Activated CD8-positive, alpha-beta T cell treated with anti-CD3 and anti-CD28 coated beads, Interleukin-2, amount 10 ng/mL, durations not matched to agents 7 days and 5 days (primary cell): Measurements from ENCODE around the gene PRKCZ. TPM values are rescaled to one million over a fixed set of nuclear protein-coding genes. Genes with fewer than 3 reads are reported as not detected.

ENCODE experiments used
- ATAC-seq: fragments of 150-1000 bp; cut with Tn5 transposase; one replicate; pipeline ENCODE4 v1.10.0; 2021; ENCODE audit warnings: moderate library complexity
- CTCF ChIA-PET: fragments of 350-600 bp; sonication (Branson Sonifier 250); formaldehyde crosslinking; loops from one replicate; lab custom pipeline; 2021; ENCODE audit warnings: antibody characterized with exemption; lab: Charles Lee
- POLR2A ChIA-PET: fragments of 350-600 bp; sonication (Branson Sonifier 250); formaldehyde crosslinking; loops from one replicate; lab custom pipeline; 2021; ENCODE audit warnings: antibody characterized with exemption; lab: Charles Lee
- DNase-seq: peaks from one replicate; pipeline ENCODE4 v3.0.0-alpha.2; 2020
- H3K27ac Mint-ChIP-seq: one replicate; pipeline ENCODE4 v1.8.0; 2021; ENCODE audit warnings: mild to moderate bottlenecking, mixed read lengths
- H3K27me3 Mint-ChIP-seq: one replicate; pipeline ENCODE4 v1.8.0; 2021; ENCODE audit warnings: low read depth, mixed read lengths
- H3K36me3 Mint-ChIP-seq: one replicate; pipeline ENCODE4 v1.8.0; 2021; ENCODE audit warnings: low read depth, mixed read lengths
- H3K4me1 Mint-ChIP-seq: one replicate; pipeline ENCODE4 v1.8.0; 2021; ENCODE audit warnings: low read depth, mixed read lengths
- H3K4me3 Mint-ChIP-seq: one replicate; pipeline ENCODE4 v1.8.0; 2021; ENCODE audit warnings: mild to moderate bottlenecking, mixed read lengths
- H3K9me3 Mint-ChIP-seq: one replicate; pipeline ENCODE4 v1.8.0; 2022; ENCODE audit warnings: mixed read lengths; ENCODE audit not compliant: insufficient read depth
- total RNA-seq, 2 experiments: library from RNA; stranded (reverse); gene quantifications; one replicate each; pipeline ENCODE4 v1.2.3, GENCODE V29; 2021

The PRKCZ gene
- total RNA-seq, 2 experiments from 2014 or later: 11.4 to 12.9 TPM

- ChIA-PET CTCF (no interaction called here), POLR2A (no interaction called here)
Observed at GRCh38 chr1:2124446-2125198, 74.4 kb downstream of the PRKCZ start.

GRCh38 chr1:2125350-2126211 is 75.4 kb downstream of the PRKCZ start:
- POLR2A ChIA-PET: no interaction called here
- Mint-ChIP-seq H3K27me3 (peaks cover 2% of the 10 kb centered on the region), H3K9me3 (peaks cover 6% of the 10 kb centered on the region), H3K4me3 (no peak overlapping the region), H3K27ac (no peak overlapping the region), H3K4me1 (peaks cover 12% of the 10 kb centered on the region), H3K36me3 (peaks cover 2% of the 10 kb centered on the region)
- DNase-seq (no peak), ATAC-seq (no peak)
- CTCF ChIA-PET: interaction anchor here (1.0 to 1.6 kb wide), 3 partner anchors 14 to 69 kb away, joined by 3 to 5 read pairs (median 5); partner anchors contain the start of gene FAAP20

More at GRCh38 chr1:2124446-2125198, 74.4 kb downstream of the PRKCZ start:
- H3K27ac Mint-ChIP-seq: no peak overlapping the region
- H3K36me3 Mint-ChIP-seq: peaks cover 2% of the 10 kb centered on the region
- no peak overlapping the region for H3K4me3 Mint-ChIP-seq
- peaks cover 9% of the 10 kb centered on the region for H3K9me3 Mint-ChIP-seq
- no peak for ATAC-seq
- peaks cover 2% of the 10 kb centered on the region for H3K27me3 Mint-ChIP-seq
- H3K4me1 Mint-ChIP-seq: peaks cover 12% of the 10 kb centered on the region
- DNase-seq: no peak

- no peak for DNase-seq
- Mint-ChIP-seq H3K27me3 (no peaks in the 10 kb centered on the region), H3K4me3 (peak overlapping the region; percentile 53), H3K36me3 (no peaks in the 10 kb centered on the region), H3K9me3 (peaks cover under 1% of the 10 kb centered on the region), H3K27ac (peak overlapping the region; percentile 79), H3K4me1 (peaks cover 12% of the 10 kb centered on the region)
- ChIA-PET CTCF (interaction anchor here (1.0 to 1.6 kb wide), 6 partner anchors 13 to 68 kb away, joined by 3 to 5 read pairs (median 4); partner anchors contain the start of gene FAAP20), POLR2A (interaction anchor here (0.5 to 0.6 kb wide), 2 partner anchors 252 to 374 kb away, joined by 3 to 4 read pairs; no protein-coding TSS in a partner anchor)
- ATAC-seq: peak; percentile 73
Observed at GRCh38 chr1:2126331-2127186, 76.3 kb downstream of the PRKCZ start.

GRCh38 chr1:2127187-2128145 is 77.3 kb downstream of the PRKCZ start:
- ChIA-PET CTCF (interaction anchor here (1.0 to 1.6 kb wide), 4 partner anchors 13 to 47 kb away, joined by 4 to 5 read pairs (median 4); no protein-coding TSS in a partner anchor), POLR2A (no interaction called here)
- H3K9me3 Mint-ChIP-seq: no peaks in the 10 kb centered on the region
- no peaks in the 10 kb centered on the region for H3K27me3 Mint-ChIP-seq
- no peaks in the 10 kb centered on the region for H3K36me3 Mint-ChIP-seq
- H3K4me1 Mint-ChIP-seq: peaks cover 14% of the 10 kb centered on the region
- DNase-seq: no peak
- no peak for ATAC-seq
- H3K27ac Mint-ChIP-seq: peak overlapping the region; percentile 79
- H3K4me3 Mint-ChIP-seq: peak overlapping the region; percentile 53

- POLR2A ChIA-PET: no interaction called here
- no peaks in the 10 kb centered on the region for H3K36me3 Mint-ChIP-seq
- ATAC-seq (no peak), DNase-seq (no peak)
- no peaks in the 10 kb centered on the region for H3K9me3 Mint-ChIP-seq
- no peak overlapping the region for H3K4me3 Mint-ChIP-seq
- H3K27me3 Mint-ChIP-seq: no peaks in the 10 kb centered on the region
- CTCF ChIA-PET: interaction anchor here (1.2 to 1.5 kb wide), 2 partner anchors 13 to 36 kb away, joined by 4 read pairs; no protein-coding TSS in a partner anchor
- no peak overlapping the region for H3K27ac Mint-ChIP-seq
- peaks cover 21% of the 10 kb centered on the region for H3K4me1 Mint-ChIP-seq
Observed at GRCh38 chr1:2128189-2128901, 78.1 kb downstream of the PRKCZ start.

- H3K27ac Mint-ChIP-seq: no peak overlapping the region
- ChIA-PET CTCF (no interaction called here), POLR2A (no interaction called here)
- no peak overlapping the region for H3K4me3 Mint-ChIP-seq
- no peak for DNase-seq
- H3K36me3 Mint-ChIP-seq: no peaks in the 10 kb centered on the region
- H3K9me3 Mint-ChIP-seq: no peaks in the 10 kb centered on the region
- H3K27me3 Mint-ChIP-seq: no peaks in the 10 kb centered on the region
- no peak for ATAC-seq
- H3K4me1 Mint-ChIP-seq: peaks cover 23% of the 10 kb centered on the region
Observed at GRCh38 chr1:2129256-2129943, 79.2 kb downstream of the PRKCZ start.

GRCh38 chr1:2130156-2130555 is 79.9 kb downstream of the PRKCZ start:
- DNase-seq (no peak), ATAC-seq (no peak)
- Mint-ChIP-seq H3K4me1 (peaks cover 21% of the 10 kb centered on the region), H3K9me3 (no peaks in the 10 kb centered on the region), H3K36me3 (no peaks in the 10 kb centered on the region), H3K4me3 (no peak overlapping the region), H3K27ac (no peak overlapping the region), H3K27me3 (no peaks in the 10 kb centered on the region)
- ChIA-PET CTCF (interaction anchor here (1.5 kb wide), 1 partner anchor 9 kb away, joined by 9 read pairs; no protein-coding TSS in a partner anchor), POLR2A (no interaction called here)

- no peak overlapping the region for H3K27ac Mint-ChIP-seq
- no peak for ATAC-seq
- no peak overlapping the region for H3K4me3 Mint-ChIP-seq
- DNase-seq: no peak
- no peaks in the 10 kb centered on the region for H3K9me3 Mint-ChIP-seq
- no peaks in the 10 kb centered on the region for H3K36me3 Mint-ChIP-seq
- ChIA-PET POLR2A (interaction anchor here (0.6 kb wide), 1 partner anchor 267 kb away, joined by 4 read pairs; no protein-coding TSS in a partner anchor), CTCF (interaction anchor here (1.5 kb wide), 1 partner anchor 9 kb away, joined by 9 read pairs; no protein-coding TSS in a partner anchor)
- H3K4me1 Mint-ChIP-seq: peaks cover 21% of the 10 kb centered on the region
- H3K27me3 Mint-ChIP-seq: no peaks in the 10 kb centered on the region
Observed at GRCh38 chr1:2130871-2131289, 80.7 kb downstream of the PRKCZ start.

- Mint-ChIP-seq H3K27ac (peak overlapping the region; percentile 78), H3K27me3 (no peaks in the 10 kb centered on the region), H3K36me3 (no peaks in the 10 kb centered on the region), H3K4me1 (peaks cover 17% of the 10 kb centered on the region), H3K4me3 (peak overlapping the region; percentile 65), H3K9me3 (no peaks in the 10 kb centered on the region)
- ATAC-seq: no peak
- CTCF ChIA-PET: interaction anchor here (1.0 to 2.0 kb wide), 6 partner anchors 8 to 88 kb away, joined by 3 to 24 read pairs (median 5); no protein-coding TSS in a partner anchor
- DNase-seq: peak; percentile 33
- POLR2A ChIA-PET: no interaction called here
Observed at GRCh38 chr1:2132222-2133038, 82.2 kb downstream of the PRKCZ start.
